GM19099 (cell line): ENCODE data around the gene SIK3.

ENCODE experiments used
- POLR2A ChIP-seq: IDR thresholded peaks from 3 replicates; pipeline ENCODE4 v1.6.1; 2011; ENCODE audit warnings: low read depth; ENCODE audit not compliant: insufficient read length; ENCODE audit errors: extremely low read depth

Gene SIK3

GRCh38 chr11:116847612-116848011 lies 250.6 kb downstream of the SIK3 start:
- TF ChIP-seq POLR2A = no peak

- TF ChIP-seq POLR2A = no peak
Observed at GRCh38 chr11:116844722-116845121, 253.5 kb downstream of the SIK3 start.

- TF ChIP-seq POLR2A = no peak
Observed at GRCh38 chr11:116843661-116844060, 254.6 kb downstream of the SIK3 start.

GRCh38 chr11:116842909-116843308 lies 255.3 kb downstream of the SIK3 start:
- no peak for TF ChIP-seq POLR2A

GRCh38 chr11:116842117-116842516 lies 256.1 kb downstream of the SIK3 start:
- no peak for TF ChIP-seq POLR2A

- no peak for TF ChIP-seq POLR2A
Observed at GRCh38 chr11:116840746-116841296, 257.4 kb downstream of the SIK3 start.

GRCh38 chr11:116840224-116840745 lies 257.9 kb downstream of the SIK3 start:
- TF ChIP-seq POLR2A = no peak

- TF ChIP-seq POLR2A = no peak
Observed at GRCh38 chr11:116838321-116839084, 259.7 kb downstream of the SIK3 start.

GRCh38 chr11:116837231-116838091 lies 260.8 kb downstream of the SIK3 start, which contains the start of gene APOA1:
TSS of gene APOA1 (minus strand) at chr11:116837622. CDS start at chr11:116837387, 235 bp downstream.
- no peak for TF ChIP-seq POLR2A

- no peak for TF ChIP-seq POLR2A
Observed at GRCh38 chr11:116836632-116836991, 261.6 kb downstream of the SIK3 start.

GRCh38 chr11:116835791-116836631 lies 262.2 kb downstream of the SIK3 start:
- peak; percentile 55 for TF ChIP-seq POLR2A

- TF ChIP-seq POLR2A = no peak
Observed at GRCh38 chr11:116835042-116835772, 263.0 kb downstream of the SIK3 start.

- TF ChIP-seq POLR2A = no peak
Observed at GRCh38 chr11:116833816-116834534, 264.3 kb downstream of the SIK3 start.
